HEK293T (cell line): ENCODE data around the gene KRT24.

Experiments used
- ARNT ChIP-seq: fragments of 450-650 bp; IDR thresholded peaks from 2 replicates; pipeline ENCODE4 v1.6.1; 2017; ENCODE audit warnings: mild to moderate bottlenecking
- BHLHE40 ChIP-seq: fragments of 450-650 bp; IDR thresholded peaks from 2 replicates; pipeline ENCODE4 v1.6.1; 2016; ENCODE audit warnings: mild to moderate bottlenecking, moderate library complexity, borderline replicate concordance

GRCh38 chr17:40687106-40687505, 16.4 kb downstream of the KRT24 start:
- no peak for TF ChIP-seq BHLHE40
- no peak for TF ChIP-seq ARNT
